Psoas muscle (tissue), 8 donors: ENCODE data around the gene MEF2A. TPM values are rescaled to one million over a fixed set of nuclear protein-coding genes. Genes with fewer than 3 reads are reported as not detected.

Experiments used
- ATAC-seq, 4 donors: fragments of 200-7000 bp; cut with Tn5 transposase; one replicate each; pipeline ENCODE4 v1.9.1; 2020; ENCODE audit warnings: moderate library complexity in 3 of 4, mild to moderate bottlenecking in 2 of 4
- DNase-seq, 2 donors: peaks; one replicate each; pipeline ENCODE4 v3.0.0-alpha.2; 2020
- H3K27ac ChIP-seq: fragments of 200-600 bp; one replicate; pipeline ENCODE4 v1.8.0; 2022
- H3K27me3 ChIP-seq, 3 donors: fragments of 200-600 bp in 1 of 3; one replicate each; pipeline versions ENCODE4 v1.6.1 to v1.8.0; 2013 to 2022; ENCODE audit warnings: low read length in 2 of 3, mild to moderate bottlenecking in 2 of 3, moderate library complexity in 1 of 3; ENCODE audit not compliant: insufficient read depth in 3 of 3
- H3K36me3 ChIP-seq, 2 donors: fragments of 200-600 bp in 1 of 2; one replicate each; pipeline versions ENCODE4 v1.6.1 to v1.8.0; 2013 to 2022; ENCODE audit warnings: low read depth in 1 of 2, mild to moderate bottlenecking in 1 of 2, moderate library complexity in 1 of 2; ENCODE audit not compliant: insufficient read depth in 1 of 2
- H3K4me1 ChIP-seq: fragments of 200-600 bp; one replicate; pipeline ENCODE4 v1.8.0; 2022
- H3K4me3 ChIP-seq: fragments of 200-600 bp; one replicate; pipeline ENCODE4 v1.8.0; 2022; ENCODE audit warnings: mild to moderate bottlenecking
- H3K9me3 ChIP-seq: fragments of 200-600 bp; one replicate; pipeline ENCODE4 v1.8.0; 2022
- WGBS, 3 donors: extraction: QIAGEN DNeasy Blood & Tissue Kit; methylation state at CpG; one replicate each; pipeline versions ENCODE4 v1.1.6 to v1.1.7; 2013; 5-methylcytosine and 5-hydroxymethylcytosine counted together
- intact Hi-C, 2 donors: fragments of 100-400 bp; cut with DNase I; formaldehyde crosslinking; loops; one replicate each; pipeline versions ENCODE4 v1.11.0 to v1.14.2; 2022
- polyA plus RNA-seq, 3 donors: library from polyadenylated mRNA; stranded (reverse); fragments of 200-250 nt; gene quantifications; one replicate each; pipeline ENCODE4 v1.2.3, GENCODE V29; 2013
- total RNA-seq, 4 donors: library from RNA; stranded (reverse); fragmentation: NEBNext Ultra II Directional in 2 of 4; extraction: Animal tissue kit (Norgen Biotek cat#: 25700) in 2 of 4; gene quantifications; one replicate each; pipeline versions ENCODE4 v1.2.1 to v1.2.4, GENCODE V29; 2021 to 2023
- TF ChIP-seq, protein P1 (sequence below): fragments of 200-600 bp; IDR thresholded peaks from one replicate; pipeline ENCODE4 v1.8.0; 2022; ENCODE audit warnings: antibody characterized with exemption
- donor health status: healthy with polysubstance abuse.
- donor health status: DM: no; HTN: no; CAD: no; lungs with moderate emphysema.
- donor health status: Bipolar disorder and iron deficiency.
- donor health status: healthy.
- donor health status: DM: yes; HTN: yes; CAD: no.
- donor health status: DM: no; HTN: no; CAD: no.
- donor health status: DM: no; HTN: no; CAD: no.
- donor health status: DM: yes; HTN: yes; CAD: no.

The MEF2A gene
- total and polyA plus RNA-seq, 7 donors = 17.1 to 92.6 (median 63.9) TPM

GRCh38 chr15:99729920-99730319, 164.1 kb downstream of the MEF2A start:
- ATAC-seq (no peak), DNase-seq (no peak)
- Histone ChIP-seq H3K4me1 (peaks cover 37% of the 10 kb centered on the region), H3K36me3 (peaks cover 0 to 39% of the 10 kb centered on the region in 2 donors), H3K27me3 (no peaks in the 10 kb centered on the region), H3K27ac (peak overlapping the region; percentile 76), H3K4me3 (no peak overlapping the region), H3K9me3 (no peaks in the 10 kb centered on the region)
- WGBS, 3 donors = 35 to 60% (median 43%) methylated on average over 3 of the region's 3 CpGs
- intact Hi-C loops = no loop called here
- TF ChIP-seq, protein P1, sequence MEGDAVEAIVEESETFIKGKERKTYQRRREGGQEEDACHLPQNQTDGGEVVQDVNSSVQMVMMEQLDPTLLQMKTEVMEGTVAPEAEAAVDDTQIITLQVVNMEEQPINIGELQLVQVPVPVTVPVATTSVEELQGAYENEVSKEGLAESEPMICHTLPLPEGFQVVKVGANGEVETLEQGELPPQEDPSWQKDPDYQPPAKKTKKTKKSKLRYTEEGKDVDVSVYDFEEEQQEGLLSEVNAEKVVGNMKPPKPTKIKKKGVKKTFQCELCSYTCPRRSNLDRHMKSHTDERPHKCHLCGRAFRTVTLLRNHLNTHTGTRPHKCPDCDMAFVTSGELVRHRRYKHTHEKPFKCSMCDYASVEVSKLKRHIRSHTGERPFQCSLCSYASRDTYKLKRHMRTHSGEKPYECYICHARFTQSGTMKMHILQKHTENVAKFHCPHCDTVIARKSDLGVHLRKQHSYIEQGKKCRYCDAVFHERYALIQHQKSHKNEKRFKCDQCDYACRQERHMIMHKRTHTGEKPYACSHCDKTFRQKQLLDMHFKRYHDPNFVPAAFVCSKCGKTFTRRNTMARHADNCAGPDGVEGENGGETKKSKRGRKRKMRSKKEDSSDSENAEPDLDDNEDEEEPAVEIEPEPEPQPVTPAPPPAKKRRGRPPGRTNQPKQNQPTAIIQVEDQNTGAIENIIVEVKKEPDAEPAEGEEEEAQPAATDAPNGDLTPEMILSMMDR = peak; percentile 42

DNA sequence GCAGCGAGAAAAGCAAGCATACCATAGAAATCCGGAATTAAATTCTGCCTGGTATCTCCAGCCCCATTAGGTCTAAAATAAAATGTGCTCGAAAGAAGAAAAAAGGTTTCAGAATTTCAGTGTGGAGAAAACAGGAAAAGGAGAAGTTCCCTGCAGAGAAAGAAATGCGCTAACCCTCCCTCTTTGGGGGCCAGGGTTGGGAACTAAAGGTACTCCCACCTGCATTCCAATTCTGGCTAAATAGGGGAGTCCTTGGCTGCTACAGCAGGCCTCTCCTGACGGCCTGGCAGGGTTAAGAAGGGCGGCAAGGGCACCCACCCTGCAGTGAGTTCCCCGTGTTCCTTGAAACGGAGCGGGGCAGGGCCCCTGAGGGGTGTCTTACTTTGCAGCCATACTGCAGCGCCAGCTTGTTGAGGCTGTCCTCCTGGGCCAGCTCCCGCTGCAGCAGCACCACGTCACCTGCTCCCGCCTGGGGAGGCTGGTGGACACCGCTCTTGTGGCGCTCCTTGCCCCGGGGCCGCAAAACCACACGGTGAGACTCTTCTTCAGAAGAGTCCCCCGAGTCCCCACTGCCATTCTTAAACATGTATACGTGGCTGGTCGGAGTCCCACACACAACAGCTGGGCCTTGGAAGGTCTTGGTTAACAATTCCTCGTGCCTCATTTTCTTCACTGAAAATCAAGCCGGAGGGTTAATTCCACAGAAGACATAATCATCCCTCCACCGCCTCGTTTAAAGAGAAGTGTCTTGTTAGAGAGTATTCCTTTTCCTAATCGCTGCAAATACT, 165.7 kb downstream of the MEF2A start:
- Histone ChIP-seq H3K4me1 (peaks cover 37% of the 10 kb centered on the region), H3K27ac (no peak overlapping the region), H3K36me3 (peaks cover 0 to 39% of the 10 kb centered on the region in 2 donors), H3K9me3 (no peaks in the 10 kb centered on the region), H3K4me3 (peak overlapping the region; percentile 98), H3K27me3 (no peaks in the 10 kb centered on the region)
- TF ChIP-seq, protein P1 = no peak
- no peak for ATAC-seq
- 83 to 85% (median 84%) methylated on average over 25 to 26 of the region's 26 CpGs for WGBS, 3 donors
- no peak for DNase-seq
- intact Hi-C loops = no loop called here

DNA sequence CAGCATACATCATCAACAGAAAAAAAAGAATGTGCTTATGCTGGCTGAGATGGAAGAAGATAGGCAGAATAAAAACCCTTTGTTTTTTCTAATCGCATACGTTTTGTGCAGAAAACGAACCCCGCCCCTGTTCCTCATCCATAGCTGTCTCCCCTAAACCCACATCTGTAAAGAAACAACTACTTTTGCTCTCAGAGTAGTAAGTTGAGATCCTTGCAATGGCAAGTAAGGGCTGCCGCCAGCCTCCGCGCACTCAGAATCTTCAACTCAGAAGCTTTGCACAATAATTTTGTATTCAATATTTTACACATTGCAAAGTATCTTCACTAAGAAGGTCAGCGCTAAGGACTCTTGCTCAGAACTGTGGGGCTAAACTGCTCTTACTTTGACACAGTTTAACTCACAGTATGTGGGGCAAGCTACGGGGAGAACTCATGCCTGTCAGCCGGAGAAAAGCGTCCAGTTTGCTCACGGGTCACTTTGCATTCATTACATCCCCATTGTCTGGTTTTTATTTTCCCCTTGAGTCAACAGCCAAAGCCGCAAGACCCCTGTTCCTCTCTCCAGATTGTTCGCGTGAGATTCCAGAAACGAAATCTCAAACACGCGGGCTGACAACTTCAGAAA, 166.5 kb downstream of the MEF2A start:
- H3K27me3 ChIP-seq = no peaks in the 10 kb centered on the region
- peak overlapping the region; percentile 98 for H3K4me3 ChIP-seq
- H3K4me1 ChIP-seq = peaks cover 37% of the 10 kb centered on the region
- 23 to 26% (median 25%) methylated on average over 18 of the region's 18 CpGs for whole genome bisulfite sequencing, 3 donors
- peak in 2 of 4 donors; percentile 23 to 43 for ATAC-seq
- DNase-seq = no peak
- H3K36me3 ChIP-seq = peaks cover 0 to 39% of the 10 kb centered on the region in 2 donors
- intact Hi-C loops = no loop called here
- H3K9me3 ChIP-seq = no peaks in the 10 kb centered on the region
- TF ChIP-seq, protein P1 = no peak
- H3K27ac ChIP-seq = peak overlapping the region; percentile 94

DNA sequence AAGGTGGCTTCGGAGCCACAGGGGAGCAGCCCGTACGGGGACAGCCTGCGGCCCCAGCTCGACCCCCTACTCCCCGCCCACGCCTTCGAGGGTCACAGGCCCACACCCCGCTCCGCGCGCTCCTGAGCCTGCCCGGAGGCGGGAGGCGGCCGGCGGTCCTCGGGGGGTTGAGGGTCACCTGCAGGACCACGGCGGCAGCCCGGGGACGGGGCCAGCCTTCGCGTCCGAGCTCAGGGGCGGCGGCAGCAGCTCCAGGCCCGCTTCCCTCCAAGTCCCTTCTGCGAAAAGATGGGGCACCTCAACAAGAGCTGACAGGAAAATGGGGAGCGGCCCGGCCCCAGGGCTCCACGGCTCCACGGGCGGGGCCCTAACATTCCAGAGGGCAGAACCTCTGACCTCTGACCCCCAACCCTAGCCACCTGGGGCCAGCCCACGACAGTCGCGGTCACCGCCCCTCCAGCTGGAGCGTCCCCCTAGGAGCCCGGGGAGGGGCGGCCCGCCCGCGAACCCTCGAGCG, 167.0 kb downstream of the MEF2A start:
- ATAC-seq (peak; percentile 6 to 31 (median 28)), DNase-seq (peak in 1 of 2 donors; percentile 68)
- TF ChIP-seq, protein P1 = no peak
- intact Hi-C loops = no loop called here
- H3K27me3 ChIP-seq = no peaks in the 10 kb centered on the region
- peaks cover 31% of the 10 kb centered on the region for H3K4me1 ChIP-seq
- peak overlapping the region; percentile 98 for H3K4me3 ChIP-seq
- peak overlapping the region; percentile 94 for H3K27ac ChIP-seq
- 0 to 1% (median 0%) methylated on average over 38 to 46 of the region's 46 CpGs for WGBS, 3 donors
- H3K9me3 ChIP-seq = no peaks in the 10 kb centered on the region
- peaks cover 0 to 33% of the 10 kb centered on the region in 2 donors for H3K36me3 ChIP-seq
